Measurements from ENCODE around the gene EMILIN3.

The EMILIN3 gene

GRCh38 chr20:41405436-41405835 is 38.8 kb upstream of the EMILIN3 start:
- Histone ChIP-seq H3K27me3 (ENCODE audit: insufficient read depth, low read length) (no peaks in the 10 kb centered on the region), H3K4me1 (ENCODE audit: control insufficient read depth, insufficient read depth, low read length, unreplicated experiment) (no peaks in the 10 kb centered on the region), H3K79me2 (ENCODE audit: control insufficient read depth, insufficient read depth, low read length, unreplicated experiment) (no peaks in the 10 kb centered on the region), H3K36me3 (ENCODE audit: insufficient read depth, low read length) (no peaks in the 10 kb centered on the region), H3K4me3 (ENCODE audit: low read depth, low read length) (no peak overlapping the region), H3K27ac (ENCODE audit: low read depth, low read length) (no peak overlapping the region), H2AFZ (ENCODE audit: low read length, unreplicated experiment) (no peak overlapping the region)

DNA sequence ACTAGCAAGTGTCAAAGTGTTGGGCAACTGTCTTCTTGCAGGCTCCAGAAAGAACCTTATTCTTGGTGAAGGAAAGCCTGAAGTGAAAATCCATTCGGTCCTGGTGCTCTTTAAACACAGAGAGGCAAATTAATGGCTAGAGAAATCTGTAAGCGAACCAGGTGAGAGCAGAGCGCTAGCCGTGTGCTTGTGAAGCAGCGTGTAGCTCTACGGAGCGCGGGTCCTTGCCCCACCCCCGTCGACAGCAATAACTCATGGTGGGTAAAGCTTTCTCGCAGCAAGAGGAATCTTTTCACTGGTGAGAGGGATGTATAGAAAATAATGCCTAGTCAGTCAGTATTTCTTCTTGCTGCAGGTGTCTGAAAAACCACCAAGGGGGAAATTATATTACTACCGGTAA is 37.0 kb upstream of the EMILIN3 start:
- H3K27ac ChIP-seq (ENCODE audit: low read depth, low read length) = no peak overlapping the region
- H3K27me3 ChIP-seq (ENCODE audit: insufficient read depth, low read length) = no peaks in the 10 kb centered on the region
- no peak overlapping the region for H2AFZ ChIP-seq (ENCODE audit: low read length, unreplicated experiment)
- no peak overlapping the region for H3K4me3 ChIP-seq (ENCODE audit: low read depth, low read length)
- H3K79me2 ChIP-seq (ENCODE audit: control insufficient read depth, insufficient read depth, low read length, unreplicated experiment) = no peaks in the 10 kb centered on the region
- no peaks in the 10 kb centered on the region for H3K4me1 ChIP-seq (ENCODE audit: control insufficient read depth, insufficient read depth, low read length, unreplicated experiment)
- no peaks in the 10 kb centered on the region for H3K36me3 ChIP-seq (ENCODE audit: insufficient read depth, low read length)

DNA sequence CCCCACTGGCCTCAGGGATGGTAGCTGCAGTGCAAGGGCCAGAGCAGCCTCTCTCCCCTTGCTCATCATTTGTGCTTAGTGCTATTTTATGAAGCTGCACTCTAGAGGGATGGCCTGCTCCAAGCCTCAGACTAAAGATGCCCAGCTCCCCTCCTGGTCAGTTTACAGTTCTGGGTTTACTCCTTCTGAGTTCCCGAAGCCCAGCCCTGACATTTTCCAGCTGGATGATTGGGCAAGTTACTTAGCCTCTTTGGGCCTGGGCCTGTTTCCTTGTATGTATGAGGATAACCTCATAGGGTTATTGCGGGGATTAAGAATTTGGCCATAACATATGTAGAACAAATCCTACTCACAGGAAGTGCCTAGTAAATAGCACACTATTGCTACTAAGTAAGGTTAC is 31.8 kb upstream of the EMILIN3 start:
- Histone ChIP-seq H3K4me3 (ENCODE audit: low read depth, low read length) (no peak overlapping the region), H3K36me3 (ENCODE audit: insufficient read depth, low read length) (no peaks in the 10 kb centered on the region), H3K27ac (ENCODE audit: low read depth, low read length) (no peak overlapping the region), H3K4me1 (ENCODE audit: control insufficient read depth, insufficient read depth, low read length, unreplicated experiment) (no peaks in the 10 kb centered on the region), H3K79me2 (ENCODE audit: control insufficient read depth, insufficient read depth, low read length, unreplicated experiment) (no peaks in the 10 kb centered on the region), H2AFZ (ENCODE audit: low read length, unreplicated experiment) (no peak overlapping the region), H3K27me3 (ENCODE audit: insufficient read depth, low read length) (no peaks in the 10 kb centered on the region)

- no peak overlapping the region for H3K4me3 ChIP-seq (ENCODE audit: low read depth, low read length)
- no peak overlapping the region for H3K27ac ChIP-seq (ENCODE audit: low read depth, low read length)
- H3K27me3 ChIP-seq (ENCODE audit: insufficient read depth, low read length) = no peaks in the 10 kb centered on the region
- no peaks in the 10 kb centered on the region for H3K36me3 ChIP-seq (ENCODE audit: insufficient read depth, low read length)
- no peaks in the 10 kb centered on the region for H3K4me1 ChIP-seq (ENCODE audit: control insufficient read depth, insufficient read depth, low read length, unreplicated experiment)
- no peaks in the 10 kb centered on the region for H3K79me2 ChIP-seq (ENCODE audit: control insufficient read depth, insufficient read depth, low read length, unreplicated experiment)
- H2AFZ ChIP-seq (ENCODE audit: low read length, unreplicated experiment) = no peak overlapping the region
These were observed 29.3 kb upstream of the EMILIN3 start for GRCh38 chr20:41395667-41396664.

GRCh38 chr20:41394931-41395666 is 28.5 kb upstream of the EMILIN3 start:
- H3K36me3 ChIP-seq (ENCODE audit: insufficient read depth, low read length) = no peaks in the 10 kb centered on the region
- H3K27me3 ChIP-seq (ENCODE audit: insufficient read depth, low read length) = no peaks in the 10 kb centered on the region
- H3K27ac ChIP-seq (ENCODE audit: low read depth, low read length) = no peak overlapping the region
- H3K4me1 ChIP-seq (ENCODE audit: control insufficient read depth, insufficient read depth, low read length, unreplicated experiment) = no peaks in the 10 kb centered on the region
- H3K79me2 ChIP-seq (ENCODE audit: control insufficient read depth, insufficient read depth, low read length, unreplicated experiment) = no peaks in the 10 kb centered on the region
- no peak overlapping the region for H3K4me3 ChIP-seq (ENCODE audit: low read depth, low read length)
- H2AFZ ChIP-seq (ENCODE audit: low read length, unreplicated experiment) = no peak overlapping the region

- H3K4me1 ChIP-seq (ENCODE audit: control insufficient read depth, insufficient read depth, low read length, unreplicated experiment) = no peaks in the 10 kb centered on the region
- H3K4me3 ChIP-seq (ENCODE audit: low read depth, low read length) = no peak overlapping the region
- H3K79me2 ChIP-seq (ENCODE audit: control insufficient read depth, insufficient read depth, low read length, unreplicated experiment) = no peaks in the 10 kb centered on the region
- no peaks in the 10 kb centered on the region for H3K36me3 ChIP-seq (ENCODE audit: insufficient read depth, low read length)
- no peaks in the 10 kb centered on the region for H3K27me3 ChIP-seq (ENCODE audit: insufficient read depth, low read length)
- H3K27ac ChIP-seq (ENCODE audit: low read depth, low read length) = no peak overlapping the region
- H2AFZ ChIP-seq (ENCODE audit: low read length, unreplicated experiment) = no peak overlapping the region
These were observed 27.5 kb upstream of the EMILIN3 start for GRCh38 chr20:41394081-41394480.

DNA sequence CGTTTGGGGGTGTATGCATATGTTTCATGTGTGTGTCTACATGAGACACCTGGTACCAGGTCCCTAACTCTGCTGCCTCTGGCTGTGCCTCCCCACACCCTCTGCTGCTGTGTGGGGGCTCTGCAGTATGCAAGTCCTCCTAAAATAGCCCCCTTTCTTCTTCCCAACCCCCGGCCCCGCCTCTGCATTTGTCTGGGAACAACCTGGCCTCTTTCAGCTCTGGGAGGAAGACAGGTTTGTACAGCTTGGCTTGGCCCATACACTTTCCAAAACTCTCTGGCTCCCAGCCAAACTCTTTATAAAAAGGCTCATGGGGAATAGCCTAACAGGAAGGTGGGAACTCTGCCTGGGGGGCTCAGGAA is 27.1 kb upstream of the EMILIN3 start:
- Histone ChIP-seq H3K79me2 (ENCODE audit: control insufficient read depth, insufficient read depth, low read length, unreplicated experiment) (no peaks in the 10 kb centered on the region), H3K27ac (ENCODE audit: low read depth, low read length) (no peak overlapping the region), H3K4me3 (ENCODE audit: low read depth, low read length) (no peak overlapping the region), H3K36me3 (ENCODE audit: insufficient read depth, low read length) (no peaks in the 10 kb centered on the region), H3K27me3 (ENCODE audit: insufficient read depth, low read length) (no peaks in the 10 kb centered on the region), H2AFZ (ENCODE audit: low read length, unreplicated experiment) (no peak overlapping the region), H3K4me1 (ENCODE audit: control insufficient read depth, insufficient read depth, low read length, unreplicated experiment) (no peaks in the 10 kb centered on the region)

DNA sequence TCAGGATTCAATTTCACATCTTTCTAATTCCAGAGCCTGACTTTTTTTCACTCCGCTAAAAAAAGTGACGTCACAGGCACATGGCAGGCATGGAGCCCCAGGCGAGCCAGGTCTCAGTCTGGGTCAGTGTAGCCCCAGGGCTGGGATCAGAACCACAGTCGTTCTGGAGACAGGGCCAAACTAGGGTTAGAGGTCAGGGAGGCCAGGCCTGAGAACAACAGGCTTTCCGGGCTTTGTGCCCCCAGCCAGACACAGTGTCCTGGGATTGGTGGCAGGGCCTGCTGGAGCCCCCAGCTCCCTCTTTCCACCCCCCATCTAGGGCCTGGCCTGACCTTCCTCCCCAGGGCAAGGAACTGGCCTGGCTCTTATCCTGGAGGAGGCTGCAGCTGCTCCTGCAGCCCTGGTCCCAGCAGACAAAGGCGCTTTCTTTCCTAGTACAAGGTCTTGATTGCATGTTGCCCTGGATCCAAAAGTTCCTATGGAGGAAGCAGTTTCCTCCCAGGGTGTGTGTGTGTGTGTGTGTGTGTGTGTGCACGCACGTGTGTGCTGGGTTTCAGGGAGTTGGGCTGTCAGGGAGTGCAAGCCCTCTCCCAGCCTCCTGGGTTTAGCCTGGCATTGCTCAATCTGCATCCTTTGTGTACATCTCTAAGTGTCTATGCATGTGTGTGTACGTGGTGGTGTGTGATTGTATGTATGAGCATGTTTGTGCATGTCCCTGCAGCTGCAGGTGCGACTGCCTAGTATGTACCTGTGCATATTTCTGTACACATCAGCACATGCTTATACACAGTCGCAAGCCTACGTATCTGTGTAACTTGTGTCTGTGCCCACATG is 26.5 kb upstream of the EMILIN3 start:
- Histone ChIP-seq H2AFZ (ENCODE audit: low read length, unreplicated experiment) (no peak overlapping the region), H3K4me3 (ENCODE audit: low read depth, low read length) (no peak overlapping the region), H3K4me1 (ENCODE audit: control insufficient read depth, insufficient read depth, low read length, unreplicated experiment) (no peaks in the 10 kb centered on the region), H3K27ac (ENCODE audit: low read depth, low read length) (no peak overlapping the region), H3K79me2 (ENCODE audit: control insufficient read depth, insufficient read depth, low read length, unreplicated experiment) (no peaks in the 10 kb centered on the region), H3K36me3 (ENCODE audit: insufficient read depth, low read length) (no peaks in the 10 kb centered on the region), H3K27me3 (ENCODE audit: insufficient read depth, low read length) (no peaks in the 10 kb centered on the region)

DNA sequence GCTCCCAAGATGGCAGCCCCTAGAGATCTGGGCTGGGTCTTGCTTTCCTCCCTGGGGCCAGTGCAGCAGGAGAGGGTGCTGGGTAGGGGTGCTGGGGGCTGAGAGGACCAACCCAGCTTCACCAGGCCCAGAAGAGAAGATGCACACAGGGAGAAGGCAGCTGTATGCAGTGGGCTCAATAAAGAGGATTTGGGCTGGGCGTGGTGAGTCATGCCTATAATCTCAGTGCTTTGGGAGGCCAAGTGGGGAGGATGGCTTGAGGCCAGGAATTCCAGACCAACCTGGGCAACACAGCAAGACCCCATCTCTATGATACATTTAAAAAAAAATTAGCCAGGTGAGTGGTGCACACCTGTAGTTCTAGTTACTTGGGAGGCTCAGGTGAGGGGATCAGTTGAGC is 25.7 kb upstream of the EMILIN3 start:
- Histone ChIP-seq H2AFZ (ENCODE audit: low read length, unreplicated experiment) (no peak overlapping the region), H3K27me3 (ENCODE audit: insufficient read depth, low read length) (no peaks in the 10 kb centered on the region), H3K79me2 (ENCODE audit: control insufficient read depth, insufficient read depth, low read length, unreplicated experiment) (no peaks in the 10 kb centered on the region), H3K4me3 (ENCODE audit: low read depth, low read length) (no peak overlapping the region), H3K36me3 (ENCODE audit: insufficient read depth, low read length) (no peaks in the 10 kb centered on the region), H3K4me1 (ENCODE audit: control insufficient read depth, insufficient read depth, low read length, unreplicated experiment) (no peaks in the 10 kb centered on the region), H3K27ac (ENCODE audit: low read depth, low read length) (no peak overlapping the region)

- H3K79me2 ChIP-seq (ENCODE audit: control insufficient read depth, insufficient read depth, low read length, unreplicated experiment) = no peaks in the 10 kb centered on the region
- H3K36me3 ChIP-seq (ENCODE audit: insufficient read depth, low read length) = no peaks in the 10 kb centered on the region
- H3K27ac ChIP-seq (ENCODE audit: low read depth, low read length) = no peak overlapping the region
- no peak overlapping the region for H3K4me3 ChIP-seq (ENCODE audit: low read depth, low read length)
- H3K4me1 ChIP-seq (ENCODE audit: control insufficient read depth, insufficient read depth, low read length, unreplicated experiment) = no peaks in the 10 kb centered on the region
- no peaks in the 10 kb centered on the region for H3K27me3 ChIP-seq (ENCODE audit: insufficient read depth, low read length)
- no peak overlapping the region for H2AFZ ChIP-seq (ENCODE audit: low read length, unreplicated experiment)
These were observed 25.0 kb upstream of the EMILIN3 start for GRCh38 chr20:41391587-41392001.

Data from ACC112 (cell line).